Osteoblast (primary cell): ENCODE measurements around the gene BIK. TPM values are rescaled to one million over a fixed set of nuclear protein-coding genes. Genes with fewer than 3 reads are reported as not detected.

Experiments used
- DNase-seq: peaks from one replicate; pipeline ENCODE4 v3.0.0; 2011; ENCODE audit warnings: low spot score, mixed read lengths; ENCODE audit not compliant: insufficient read length; ENCODE audit errors: missing footprints
- H2AFZ ChIP-seq: 2 replicates; pipeline ENCODE4 v1.6.0; 2011; ENCODE audit warnings: mild to moderate bottlenecking, low read length
- H3K27ac ChIP-seq: 2 replicates; pipeline ENCODE4 v1.5.1; 2011; ENCODE audit warnings: mild to moderate bottlenecking, low read depth, low read length, moderate library complexity
- H3K27me3 ChIP-seq: 2 replicates; pipeline ENCODE4 v1.6.0; 2012; ENCODE audit warnings: mild to moderate bottlenecking, control low read depth, inconsistent platforms, low read length, moderate library complexity; ENCODE audit not compliant: insufficient read depth
- H3K36me3 ChIP-seq: 2 replicates; pipeline ENCODE4 v1.5.1; 2011; ENCODE audit warnings: mild to moderate bottlenecking, low read length, control low read depth, moderate library complexity; ENCODE audit not compliant: insufficient read depth
- H3K4me1 ChIP-seq: 2 replicates; pipeline ENCODE4 v1.5.1; 2011; ENCODE audit warnings: mild to moderate bottlenecking, low read length, control low read depth, moderate library complexity; ENCODE audit not compliant: insufficient read depth
- H3K4me2 ChIP-seq: 2 replicates; pipeline ENCODE4 v1.6.0; 2011; ENCODE audit warnings: mild to moderate bottlenecking, low read length; ENCODE audit not compliant: insufficient read depth
- H3K4me3 ChIP-seq: fragments of 200-600 bp; sonication (generic); 3 replicates; pipeline ENCODE4 v1.5.1; 2012; ENCODE audit warnings: mild to moderate bottlenecking, low read length, inconsistent platforms; ENCODE audit not compliant: insufficient read depth
- H3K79me2 ChIP-seq: 2 replicates; pipeline ENCODE4 v1.6.0; 2012; ENCODE audit warnings: mild to moderate bottlenecking, low read length, control low read depth, inconsistent platforms; ENCODE audit not compliant: insufficient read depth
- H3K9me3 ChIP-seq: 2 replicates; pipeline ENCODE4 v1.5.1; 2011; ENCODE audit warnings: low read depth, low read length, control low read depth
- H4K20me1 ChIP-seq: 2 replicates; pipeline ENCODE4 v1.6.0; 2012; ENCODE audit warnings: mild to moderate bottlenecking, low read length, control low read depth; ENCODE audit not compliant: insufficient read depth
- CTCF ChIP-seq: IDR thresholded peaks from 2 replicates; pipeline ENCODE4 v1.5.1; 2011; ENCODE audit warnings: mild to moderate bottlenecking, low read depth, low read length, moderate library complexity; ENCODE audit errors: extremely low read depth
- total RNA-seq: library from RNA; depleted of rRNA; stranded (reverse); fragments of >200 nt; gene quantifications from 2 replicates; pipeline ENCODE4 v1.2.3, GENCODE V29; 2012

Gene BIK
- total RNA-seq, 1 donor: not detected

- peaks cover 4% of the 10 kb centered on the region for H3K4me1 ChIP-seq
- TF ChIP-seq CTCF: no peak
Measured at GRCh38 chr22:43109921-43110443, 568 bp upstream of the BIK start.

GRCh38 chr22:43110927-43111623, 525 bp downstream of the BIK start:
- Histone ChIP-seq H3K4me1 (peaks cover 4% of the 10 kb centered on the region), H3K36me3 (no peaks in the 10 kb centered on the region), H3K9me3 (no peaks in the 10 kb centered on the region), H2AFZ (peak overlapping the region; percentile 15), H3K4me3 (peak overlapping the region; percentile 53), H3K27me3 (peaks cover 57% of the 10 kb centered on the region), H3K4me2 (peak overlapping the region; percentile 77), H3K27ac (no peak overlapping the region), H4K20me1 (no peaks in the 10 kb centered on the region), H3K79me2 (no peaks in the 10 kb centered on the region)
- peak; percentile 83 for DNase-seq
- TF ChIP-seq CTCF: no peak

More at GRCh38 chr22:43109921-43110443, 568 bp upstream of the BIK start:
- Histone ChIP-seq H3K36me3 (no peaks in the 10 kb centered on the region), H2AFZ (peak overlapping the region; percentile 56), H3K4me2 (peak overlapping the region; percentile 77), H3K27me3 (peaks cover 55% of the 10 kb centered on the region), H3K79me2 (no peaks in the 10 kb centered on the region), H3K4me3 (peak overlapping the region; percentile 46), H3K27ac (no peak overlapping the region), H4K20me1 (no peaks in the 10 kb centered on the region), H3K9me3 (no peaks in the 10 kb centered on the region)
- DNase-seq: peak; percentile 73

GRCh38 chr22:43113526-43114251, 3.1 kb downstream of the BIK start:
- peaks cover 48% of the 10 kb centered on the region for H3K27me3 ChIP-seq
- no peak for TF ChIP-seq CTCF
- H4K20me1 ChIP-seq: no peaks in the 10 kb centered on the region
- no peak overlapping the region for H3K4me2 ChIP-seq
- DNase-seq: no peak
- H3K79me2 ChIP-seq: no peaks in the 10 kb centered on the region
- peaks cover 4% of the 10 kb centered on the region for H3K4me1 ChIP-seq
- no peak overlapping the region for H3K4me3 ChIP-seq
- H2AFZ ChIP-seq: no peak overlapping the region
- no peak overlapping the region for H3K27ac ChIP-seq
- no peaks in the 10 kb centered on the region for H3K9me3 ChIP-seq
- H3K36me3 ChIP-seq: no peaks in the 10 kb centered on the region

GRCh38 chr22:43114958-43115357, 4.4 kb downstream of the BIK start:
- Histone ChIP-seq H3K27ac (no peak overlapping the region), H3K4me3 (no peak overlapping the region), H3K9me3 (no peaks in the 10 kb centered on the region), H2AFZ (no peak overlapping the region), H3K4me1 (peaks cover 4% of the 10 kb centered on the region), H4K20me1 (no peaks in the 10 kb centered on the region), H3K4me2 (no peak overlapping the region), H3K36me3 (no peaks in the 10 kb centered on the region), H3K27me3 (peaks cover 35% of the 10 kb centered on the region), H3K79me2 (no peaks in the 10 kb centered on the region)
- no peak for DNase-seq
- no peak for TF ChIP-seq CTCF
